Fibroblast of lung (primary cell): ENCODE data around the gene C6orf52. TPM values are rescaled to one million over a fixed set of nuclear protein-coding genes. Genes with fewer than 3 reads are reported as not detected.

Experiments
- DNase-seq, 2 donors: peaks; one replicate each; pipeline versions ENCODE4 v3.0.0 to v3.0.0-alpha.2; 2010; ENCODE audit warnings: low read depth in 2 of 2
- H2AFZ ChIP-seq: 2 replicates; pipeline ENCODE4 v1.5.1; 2012; ENCODE audit warnings: low read length, control low read depth, inconsistent platforms
- H3K27ac ChIP-seq: 2 replicates; pipeline ENCODE4 v1.5.1; 2011; ENCODE audit warnings: low read length, control low read depth; ENCODE audit not compliant: insufficient read depth
- H3K27me3 ChIP-seq: 2 replicates; pipeline ENCODE4 v1.5.1; 2011; ENCODE audit warnings: mild to moderate bottlenecking, low read length; ENCODE audit not compliant: control insufficient read depth, insufficient read depth
- H3K36me3 ChIP-seq: 2 replicates; pipeline ENCODE4 v1.5.1; 2011; ENCODE audit warnings: low read length; ENCODE audit not compliant: control insufficient read depth, insufficient read depth
- H3K4me1 ChIP-seq: 2 replicates; pipeline ENCODE4 v1.5.1; 2011; ENCODE audit warnings: low read length; ENCODE audit not compliant: control insufficient read depth, insufficient read depth; ENCODE audit errors: extremely low read depth
- H3K4me2 ChIP-seq: 2 replicates; pipeline ENCODE4 v1.5.1; 2011; ENCODE audit warnings: low read length, control low read depth; ENCODE audit not compliant: insufficient read depth; ENCODE audit errors: extremely low read depth
- H3K4me3 ChIP-seq, 4 experiments: fragments of 200-600 bp in 1 of 4; sonication (generic) in 1 of 4; replicated peaks in 1 of 4; 2 replicates each; pipeline ENCODE4 v1.5.1; 2011 to 2016; ENCODE audit warnings: low read length in 4 of 4, low read depth in 3 of 4, mild to moderate bottlenecking in 3 of 4, control low read depth in 2 of 4, inconsistent platforms in 1 of 4, mixed read lengths in 1 of 4; ENCODE audit not compliant: insufficient read depth in 1 of 4; ENCODE audit errors: control extremely low read depth in 1 of 4
- H3K79me2 ChIP-seq: 2 replicates; pipeline ENCODE4 v1.5.1; 2012; ENCODE audit warnings: mild to moderate bottlenecking, low read length, inconsistent platforms; ENCODE audit not compliant: control insufficient read depth, insufficient read depth
- H3K9ac ChIP-seq: 2 replicates; pipeline ENCODE4 v1.5.1; 2011; ENCODE audit warnings: mild to moderate bottlenecking, low read length, control low read depth; ENCODE audit not compliant: insufficient read depth
- H3K9me3 ChIP-seq: 2 replicates; pipeline ENCODE4 v1.5.1; 2012; ENCODE audit warnings: low read depth, low read length; ENCODE audit not compliant: control insufficient read depth, insufficient read depth
- H4K20me1 ChIP-seq: 2 replicates; pipeline ENCODE4 v1.5.1; 2011; ENCODE audit warnings: low read length; ENCODE audit not compliant: control insufficient read depth, insufficient read depth; ENCODE audit errors: extremely low read depth
- CTCF ChIP-seq, 2 donors: IDR thresholded peaks in 1 of 2; conservative IDR thresholded peaks in 1 of 2; 1 replicate in 1 of 2; 2 replicates in 1 of 2; pipeline ENCODE4 v1.5.1; 2011 to 2012; ENCODE audit warnings: low read length in 2 of 2, control low read depth in 1 of 2, inconsistent platforms in 1 of 2, low read depth in 1 of 2, mild to moderate bottlenecking in 1 of 2
- EZH2 ChIP-seq: IDR thresholded peaks from 2 replicates; pipeline ENCODE4 v1.5.1; 2012; ENCODE audit warnings: low read length, control low read depth, mild to moderate bottlenecking; ENCODE audit errors: missing control alignments
- polyA plus RNA-seq, 2 donors: library from polyadenylated mRNA; depleted of rRNA in 1 of 2; stranded (reverse) in 1 of 2; unstranded in 1 of 2; fragments of >200 nt; gene quantifications; 2 replicates each; pipeline ENCODE4 v1.2.1, GENCODE V29; 2011 to 2012; ENCODE audit warnings: missing spikeins in 1 of 2
- total RNA-seq: library from RNA; depleted of rRNA; stranded (reverse); fragments of >200 nt; gene quantifications from 2 replicates; pipeline ENCODE4 v1.2.1, GENCODE V29; 2014

The C6orf52 gene
- total and polyA plus RNA-seq, 2 donors (not counting 1 experiment from before 2014, with no cell fraction given) = 0.26 to 0.33 TPM

- Histone ChIP-seq H3K27me3 (no peaks in the 10 kb centered on the region), H3K36me3 (no peaks in the 10 kb centered on the region), H4K20me1 (no peaks in the 10 kb centered on the region), H2AFZ (peak overlapping the region; percentile 63), H3K27ac (no peak overlapping the region), H3K4me3 (peak overlapping the region; percentile 33 to 67 (median 44)), H3K9ac (peak overlapping the region; percentile 30), H3K9me3 (no peaks in the 10 kb centered on the region), H3K4me1 (no peaks in the 10 kb centered on the region), H3K4me2 (peak overlapping the region; percentile 51), H3K79me2 (peaks cover 13% of the 10 kb centered on the region)
- DNase-seq = peak; percentile 12 to 26
- TF ChIP-seq EZH2 = no peak
- TF ChIP-seq CTCF (conservative IDR thresholded peaks at IDR 0.05 in 1 of 2, IDR thresholded peaks at IDR 0.05 in 1 of 2; ENCODE audit: low read depth in 1 of 2, low read length in 2 of 2) = no peak
These were observed 26.0 kb upstream of the C6orf52 start for GRCh38 chr6:10720265-10720959.

- peak overlapping the region; percentile 63 for H2AFZ ChIP-seq
- H3K9ac ChIP-seq = peak overlapping the region; percentile 30
- no peak overlapping the region for H3K27ac ChIP-seq
- peak overlapping the region; percentile 31 to 67 (median 36) for H3K4me3 ChIP-seq
- DNase-seq = peak in 1 of 2 donors; percentile 22
- peak overlapping the region; percentile 51 for H3K4me2 ChIP-seq
- H4K20me1 ChIP-seq = no peaks in the 10 kb centered on the region
- H3K9me3 ChIP-seq = no peaks in the 10 kb centered on the region
- H3K79me2 ChIP-seq = peaks cover 13% of the 10 kb centered on the region
- H3K4me1 ChIP-seq = no peaks in the 10 kb centered on the region
- H3K36me3 ChIP-seq = no peaks in the 10 kb centered on the region
- no peaks in the 10 kb centered on the region for H3K27me3 ChIP-seq
- TF ChIP-seq CTCF (conservative IDR thresholded peaks at IDR 0.05 in 1 of 2, IDR thresholded peaks at IDR 0.05 in 1 of 2; ENCODE audit: low read depth in 1 of 2, low read length in 2 of 2) = no peak
- no peak for TF ChIP-seq EZH2
These were observed 25.5 kb upstream of the C6orf52 start for GRCh38 chr6:10719964-10720264.

- peak overlapping the region in 2 of 4 experiments; percentile 31 to 67 for H3K4me3 ChIP-seq
- no peaks in the 10 kb centered on the region for H3K4me1 ChIP-seq
- no peaks in the 10 kb centered on the region for H3K9me3 ChIP-seq
- H3K4me2 ChIP-seq = no peak overlapping the region
- H3K79me2 ChIP-seq = peaks cover 10% of the 10 kb centered on the region
- no peaks in the 10 kb centered on the region for H3K36me3 ChIP-seq
- H3K27me3 ChIP-seq = no peaks in the 10 kb centered on the region
- H3K9ac ChIP-seq = no peak overlapping the region
- peak in 1 of 2 donors; percentile 25 for DNase-seq
- H2AFZ ChIP-seq = no peak overlapping the region
- H4K20me1 ChIP-seq = no peaks in the 10 kb centered on the region
- TF ChIP-seq CTCF (conservative IDR thresholded peaks at IDR 0.05 in 1 of 2, IDR thresholded peaks at IDR 0.05 in 1 of 2; ENCODE audit: low read depth in 1 of 2, low read length in 2 of 2) = no peak
- no peak for TF ChIP-seq EZH2
- H3K27ac ChIP-seq = no peak overlapping the region
These were observed 25.0 kb upstream of the C6orf52 start for GRCh38 chr6:10719296-10719963.
